ENCODE results near the gene ZNF726. TPM values are rescaled to one million over a fixed set of nuclear protein-coding genes. Genes with fewer than 3 reads are reported as not detected.
"Not testable (repeated sequence)": the region's sequence is repeated elsewhere in the genome, so short reads cannot be mapped to it uniquely, and the experiment has no call there.

ZNF726 gene
- total and polyA plus RNA-seq, 2 donors (not counting 1 experiment from before 2014, with no cell fraction given): 3.9 to 5.6 TPM

- H4K20me1 ChIP-seq (ENCODE audit: control insufficient read depth, insufficient read depth, low read length, poor library complexity, severe bottlenecking): no peaks in the 10 kb centered on the region
- ChIA-PET POLR2A (no interaction called here), CTCF (interaction anchor here (0.6 kb wide), 1 partner anchor 24 kb away, joined by 3 read pairs; no protein-coding TSS in a partner anchor)
- H3K27ac ChIP-seq (ENCODE audit: low read length in 2 of 2): no peak overlapping the region
- H3K4me3 Mint-ChIP-seq: no peak overlapping the region
- intact Hi-C loops (cut with micrococcal nuclease): no loop called here
- no peaks in the 10 kb centered on the region for H3K27me3 ChIP-seq (replicated peaks in 1 of 4; ENCODE audit: control extremely low read depth in 1 of 4, control insufficient read depth in 3 of 4, insufficient read depth in 4 of 4, low read length in 3 of 4)
- H3K27ac Mint-ChIP-seq: no peak overlapping the region
- no peak for TF ChIP-seq EZH2 (IDR thresholded peaks at IDR 0.05; ENCODE audit: borderline replicate concordance, insufficient read depth, low read depth, low read length, poor library complexity, severe bottlenecking)
- TF ChIP-seq CTCF (IDR thresholded peaks at IDR 0.05): no peak
- no peaks in the 10 kb centered on the region for H3K27me3 Mint-ChIP-seq
- no peak overlapping the region for H2AFZ ChIP-seq (ENCODE audit: insufficient read depth, low read depth, low read length, poor library complexity, severe bottlenecking)
- 94% methylated on average over 5 of the region's 5 CpGs for WGBS (ENCODE audit: insufficient coverage)
- peaks cover 7% of the 10 kb centered on the region for H3K9me3 Mint-ChIP-seq (ENCODE audit: insufficient read depth)
- H3K36me3 ChIP-seq (replicated peaks in 1 of 2; ENCODE audit: control extremely low read depth in 1 of 2, control insufficient read depth in 1 of 2, extremely low read depth in 1 of 2, insufficient read depth in 2 of 2, low read length in 1 of 2): no peaks in the 10 kb centered on the region
- no peaks in the 10 kb centered on the region for H3K79me2 ChIP-seq (ENCODE audit: control insufficient read depth, insufficient read depth, low read length)
- H3K9me3 ChIP-seq (ENCODE audit: control extremely low read depth in 1 of 3, control insufficient read depth in 2 of 3, insufficient read depth in 1 of 3, low read length in 2 of 3): peaks cover 0 to 5% (median 3%) of the 10 kb centered on the region in 3 donors
- H3K4me1 Mint-ChIP-seq: no peaks in the 10 kb centered on the region
- ATAC-seq (ENCODE audit: low read depth) (no peak), DNase-seq (no peak)
- H3K4me3 ChIP-seq (ENCODE audit: control extremely low read depth in 1 of 5, extremely low read depth in 1 of 5, insufficient read depth in 1 of 5, low read depth in 2 of 5, low read length in 4 of 5): no peak overlapping the region
- H3K9ac ChIP-seq (ENCODE audit: low read length): no peak overlapping the region
- no peak overlapping the region for H3K4me2 ChIP-seq (replicated peaks; ENCODE audit: low read depth, low read length, poor library complexity, severe bottlenecking)
- no peaks in the 10 kb centered on the region for H3K4me1 ChIP-seq (ENCODE audit: control insufficient read depth in 2 of 2, insufficient read depth in 2 of 2, low read length in 2 of 2)
These were observed 27.0 kb upstream of the ZNF726 start for GRCh38 chr19:23887642-23888041.

- H3K9ac ChIP-seq (ENCODE audit: low read length); H3K4me3 Mint-ChIP-seq; H2AFZ ChIP-seq (ENCODE audit: insufficient read depth, low read depth, low read length, poor library complexity, severe bottlenecking); H3K27me3 ChIP-seq (replicated peaks in 1 of 4; ENCODE audit: control extremely low read depth in 1 of 4, control insufficient read depth in 3 of 4, insufficient read depth in 4 of 4, low read length in 3 of 4); DNase-seq; CTCF ChIA-PET; H3K9me3 Mint-ChIP-seq (ENCODE audit: insufficient read depth); H3K27ac Mint-ChIP-seq; H3K4me3 ChIP-seq (ENCODE audit: control extremely low read depth in 1 of 5, extremely low read depth in 1 of 5, insufficient read depth in 1 of 5, low read depth in 2 of 5, low read length in 4 of 5); H3K4me1 ChIP-seq (ENCODE audit: control insufficient read depth in 2 of 2, insufficient read depth in 2 of 2, low read length in 2 of 2); ATAC-seq (ENCODE audit: low read depth); intact Hi-C loops (cut with micrococcal nuclease); H3K9me3 ChIP-seq (ENCODE audit: control extremely low read depth in 1 of 3, control insufficient read depth in 2 of 3, insufficient read depth in 1 of 3, low read length in 2 of 3); H3K4me2 ChIP-seq (replicated peaks; ENCODE audit: low read depth, low read length, poor library complexity, severe bottlenecking); H3K36me3 ChIP-seq (replicated peaks in 1 of 2; ENCODE audit: control extremely low read depth in 1 of 2, control insufficient read depth in 1 of 2, extremely low read depth in 1 of 2, insufficient read depth in 2 of 2, low read length in 1 of 2); H3K27ac ChIP-seq (ENCODE audit: low read length in 2 of 2); H3K27me3 Mint-ChIP-seq; POLR2A ChIA-PET; H3K4me1 Mint-ChIP-seq; H3K79me2 ChIP-seq (ENCODE audit: control insufficient read depth, insufficient read depth, low read length); H4K20me1 ChIP-seq (ENCODE audit: control insufficient read depth, insufficient read depth, low read length, poor library complexity, severe bottlenecking): not testable (repeated sequence)
- WGBS (ENCODE audit: insufficient coverage): 90% methylated on average over 13 of the region's 15 CpGs
These were observed 18.6 kb upstream of the ZNF726 start for GRCh38 chr19:23896096-23896495.
